Omental fat pad (tissue), 4 donors: ENCODE data around the gene POLR3H. TPM values are rescaled to one million over a fixed set of nuclear protein-coding genes. Genes with fewer than 3 reads are reported as not detected.

Experiments used
- ATAC-seq: fragments of 150-250 bp; one replicate; pipeline ENCODE4 v1.9.1; 2016; ENCODE audit warnings: mild to moderate bottlenecking, moderate library complexity; ENCODE audit not compliant: low FRiP score
- DNase-seq: peaks from one replicate; pipeline ENCODE4 v3.0.0-alpha.2; 2019; ENCODE audit warnings: low spot score
- CTCF ChIP-seq, 3 donors: fragments of 450-650 bp; IDR thresholded peaks; one replicate each; pipeline ENCODE4 v1.5.1; 2016 to 2017; ENCODE audit warnings: antibody characterized with exemption in 3 of 3, mild to moderate bottlenecking in 3 of 3, moderate library complexity in 2 of 3
- total RNA-seq, 4 donors: library from RNA; depleted of rRNA; stranded (reverse); fragments of >200 nt; gene quantifications; one replicate each; pipeline ENCODE4 v1.1.0, GENCODE V29; 2016

The POLR3H gene
- total RNA-seq, 4 donors from 2014 or later, result 17.0 to 37.7 (median 22.3) TPM

GRCh38 chr22:41528132-41528766, 16.0 kb downstream of the POLR3H start:
- DNase-seq (no peak), ATAC-seq (no peak)
- TF ChIP-seq CTCF (IDR thresholded peaks at IDR 0.05), result no peak

- DNase-seq (peak; percentile 39), ATAC-seq (peak; percentile 38)
- TF ChIP-seq CTCF (IDR thresholded peaks at IDR 0.05), result peak in 1 of 3 donors; percentile 37
Measured at GRCh38 chr22:41526830-41527799, 17.2 kb downstream of the POLR3H start.

DNA sequence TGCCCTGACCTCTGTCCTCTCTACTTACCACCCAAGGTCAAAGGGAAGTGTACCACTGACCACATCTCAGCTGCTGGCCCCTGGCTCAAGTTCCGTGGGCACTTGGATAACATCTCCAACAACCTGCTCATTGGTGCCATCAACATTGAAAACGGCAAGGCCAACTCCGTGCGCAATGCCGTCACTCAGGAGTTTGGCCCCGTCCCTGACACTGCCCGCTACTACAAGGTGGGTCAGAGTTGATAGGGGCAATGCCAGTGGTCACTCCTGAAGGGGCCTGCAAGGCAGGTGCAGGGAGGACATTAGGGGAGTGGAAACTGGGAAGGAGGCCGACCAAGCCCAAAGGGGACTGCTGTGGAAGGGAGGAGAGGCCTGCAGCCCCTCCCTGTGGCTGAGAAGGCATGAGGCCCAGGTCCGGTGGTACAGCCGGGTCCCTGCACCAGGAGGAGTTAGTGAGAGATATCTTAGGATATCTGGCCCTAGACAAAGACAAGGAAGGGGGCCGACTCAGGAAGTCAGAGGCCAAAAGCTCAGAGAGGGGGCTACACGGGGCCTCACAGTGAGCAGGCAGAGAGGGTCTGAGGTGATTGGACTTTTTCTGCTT, 17.9 kb downstream of the POLR3H start:
- TF ChIP-seq CTCF (IDR thresholded peaks at IDR 0.05), result no peak
- ATAC-seq (no peak), DNase-seq (no peak)

GRCh38 chr22:41525450-41526225, 18.6 kb downstream of the POLR3H start:
- no peak for DNase-seq
- no peak for ATAC-seq
- TF ChIP-seq CTCF (IDR thresholded peaks at IDR 0.05), result no peak

DNA sequence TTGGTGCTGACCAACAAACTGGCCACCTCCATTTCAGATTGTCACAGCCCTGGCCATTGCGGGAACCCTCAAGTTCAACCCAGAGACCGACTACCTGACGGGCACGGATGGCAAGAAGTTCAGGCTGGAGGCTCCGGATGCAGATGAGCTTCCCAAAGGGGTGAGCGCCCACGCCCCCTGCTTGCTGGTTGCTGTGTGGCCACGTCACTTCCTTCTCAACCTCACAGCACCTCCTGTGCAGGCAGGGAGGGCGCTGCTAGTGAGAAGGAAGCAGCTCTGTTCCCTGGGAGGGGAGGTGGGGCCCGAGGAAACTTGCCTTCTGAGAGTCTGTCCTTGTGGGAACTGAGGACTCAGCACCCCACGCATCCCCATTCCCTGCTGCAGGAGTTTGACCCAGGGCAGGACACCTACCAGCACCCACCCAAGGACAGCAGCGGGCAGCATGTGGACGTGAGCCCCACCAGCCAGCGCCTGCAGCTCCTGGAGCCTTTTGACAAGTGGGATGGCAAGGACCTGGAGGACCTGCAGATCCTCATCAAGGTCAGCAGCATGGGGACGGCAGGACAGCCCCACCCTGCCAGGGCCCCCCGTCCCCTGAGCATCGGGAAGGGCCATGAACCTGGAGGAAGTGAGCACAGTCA, 19.3 kb downstream of the POLR3H start:
- no peak for ATAC-seq
- no peak for DNase-seq
- TF ChIP-seq CTCF (IDR thresholded peaks at IDR 0.05), result no peak

- ATAC-seq (no peak), DNase-seq (peak; percentile 31)
- no peak for TF ChIP-seq CTCF (IDR thresholded peaks at IDR 0.05)
Measured at GRCh38 chr22:41524251-41524661, 20.0 kb downstream of the POLR3H start.
